Upper lobe of right lung (tissue), 1 donor: ENCODE results near the gene PDLIM1. TPM values are rescaled to one million over a fixed set of nuclear protein-coding genes. Genes with fewer than 3 reads are reported as not detected.
A peak's percentile ranks its signal among the peaks of the same experiment; 100 is the strongest.

Source experiments
- ATAC-seq: fragments of 200-7000 bp; cut with Tn5 transposase; one replicate; pipeline ENCODE4 v1.9.1; 2020; ENCODE audit warnings: mild to moderate bottlenecking, moderate library complexity
- DNase-seq: peaks from one replicate; pipeline ENCODE4 v3.0.0-alpha.2; 2020
- H3K27ac ChIP-seq: fragments of 200-600 bp; one replicate; pipeline ENCODE4 v1.8.0; 2022
- H3K27me3 ChIP-seq: fragments of 200-600 bp; one replicate; pipeline ENCODE4 v1.8.0; 2022; ENCODE audit warnings: mild to moderate bottlenecking
- H3K36me3 ChIP-seq: fragments of 200-600 bp; one replicate; pipeline ENCODE4 v1.8.0; 2022
- H3K4me1 ChIP-seq: fragments of 200-600 bp; one replicate; pipeline ENCODE4 v1.8.0; 2022
- H3K4me3 ChIP-seq: fragments of 200-600 bp; one replicate; pipeline ENCODE4 v1.8.0; 2022; ENCODE audit warnings: mild to moderate bottlenecking
- H3K9me3 ChIP-seq: fragments of 200-600 bp; one replicate; pipeline ENCODE4 v1.8.0; 2022
- intact Hi-C: fragments of 100-400 bp; cut with DNase I; formaldehyde crosslinking; loops from one replicate; pipeline ENCODE4 v1.11.0; 2022
- total RNA-seq: library from RNA; stranded (reverse); fragmentation: NEBNext Ultra II Directional; extraction: Animal tissue kit (Norgen Biotek cat#: 25700); gene quantifications from one replicate; pipeline ENCODE4 v1.2.1, GENCODE V29; 2021
- TF ChIP-seq, protein P1 (sequence below): fragments of 200-600 bp; IDR thresholded peaks from one replicate; pipeline ENCODE4 v1.8.0; 2022; ENCODE audit warnings: antibody characterized with exemption
- donor health status: DM: no; HTN: yes; CAD: no; lungs with severe emphysema.

The PDLIM1 gene
- total RNA-seq, 1 donor from 2014 or later, result 190 TPM

DNA sequence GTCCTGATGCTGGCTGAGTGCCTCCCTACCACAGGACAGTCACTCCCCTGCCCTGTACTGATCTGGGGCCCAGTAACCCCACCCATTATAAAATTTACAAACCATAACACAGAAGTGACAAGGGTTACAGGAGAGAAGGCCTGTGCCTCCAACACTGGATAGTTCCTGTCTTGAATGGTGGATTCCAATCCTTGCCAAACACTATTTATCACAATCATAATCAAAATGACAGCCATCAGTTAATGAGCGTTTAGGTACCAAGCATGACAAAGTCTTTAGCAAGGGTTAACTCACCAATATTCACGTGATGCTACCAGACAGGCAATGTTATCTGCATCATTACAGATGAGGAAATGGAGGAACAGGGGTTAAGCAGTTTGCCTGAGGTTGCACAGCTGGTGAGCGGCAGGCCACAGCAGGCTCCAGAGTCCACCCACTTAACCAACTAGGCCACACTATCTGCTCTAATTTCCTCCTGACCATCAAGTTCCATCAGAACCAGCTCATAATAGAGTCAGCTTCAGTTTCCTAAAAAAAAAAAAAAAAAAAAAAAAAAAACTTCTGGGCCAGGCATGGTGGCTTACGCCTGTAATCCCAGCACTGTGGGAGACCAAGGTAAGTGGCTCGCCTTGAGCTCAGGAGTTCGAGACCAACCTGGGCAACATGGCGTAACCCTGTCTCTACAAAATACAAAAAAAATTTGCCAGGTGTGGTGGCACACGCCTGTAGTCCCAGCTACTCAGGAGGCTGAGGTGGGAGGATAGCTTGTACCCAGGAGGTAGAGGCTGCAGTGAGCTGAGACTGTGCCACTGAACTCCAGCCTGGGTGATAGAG, 14.2 kb downstream of the PDLIM1 start:
- ATAC-seq, result peak; percentile 73
- H3K9me3 ChIP-seq, result no peaks in the 10 kb centered on the region
- H3K4me1 ChIP-seq, result peaks cover 81% of the 10 kb centered on the region
- no peak overlapping the region for H3K4me3 ChIP-seq
- DNase-seq, result no peak
- intact Hi-C loops, result no loop called here
- peaks cover under 1% of the 10 kb centered on the region for H3K36me3 ChIP-seq
- H3K27ac ChIP-seq, result peak overlapping the region; percentile 67
- H3K27me3 ChIP-seq, result no peaks in the 10 kb centered on the region
- TF ChIP-seq, protein P1, sequence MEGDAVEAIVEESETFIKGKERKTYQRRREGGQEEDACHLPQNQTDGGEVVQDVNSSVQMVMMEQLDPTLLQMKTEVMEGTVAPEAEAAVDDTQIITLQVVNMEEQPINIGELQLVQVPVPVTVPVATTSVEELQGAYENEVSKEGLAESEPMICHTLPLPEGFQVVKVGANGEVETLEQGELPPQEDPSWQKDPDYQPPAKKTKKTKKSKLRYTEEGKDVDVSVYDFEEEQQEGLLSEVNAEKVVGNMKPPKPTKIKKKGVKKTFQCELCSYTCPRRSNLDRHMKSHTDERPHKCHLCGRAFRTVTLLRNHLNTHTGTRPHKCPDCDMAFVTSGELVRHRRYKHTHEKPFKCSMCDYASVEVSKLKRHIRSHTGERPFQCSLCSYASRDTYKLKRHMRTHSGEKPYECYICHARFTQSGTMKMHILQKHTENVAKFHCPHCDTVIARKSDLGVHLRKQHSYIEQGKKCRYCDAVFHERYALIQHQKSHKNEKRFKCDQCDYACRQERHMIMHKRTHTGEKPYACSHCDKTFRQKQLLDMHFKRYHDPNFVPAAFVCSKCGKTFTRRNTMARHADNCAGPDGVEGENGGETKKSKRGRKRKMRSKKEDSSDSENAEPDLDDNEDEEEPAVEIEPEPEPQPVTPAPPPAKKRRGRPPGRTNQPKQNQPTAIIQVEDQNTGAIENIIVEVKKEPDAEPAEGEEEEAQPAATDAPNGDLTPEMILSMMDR, result no peak

DNA sequence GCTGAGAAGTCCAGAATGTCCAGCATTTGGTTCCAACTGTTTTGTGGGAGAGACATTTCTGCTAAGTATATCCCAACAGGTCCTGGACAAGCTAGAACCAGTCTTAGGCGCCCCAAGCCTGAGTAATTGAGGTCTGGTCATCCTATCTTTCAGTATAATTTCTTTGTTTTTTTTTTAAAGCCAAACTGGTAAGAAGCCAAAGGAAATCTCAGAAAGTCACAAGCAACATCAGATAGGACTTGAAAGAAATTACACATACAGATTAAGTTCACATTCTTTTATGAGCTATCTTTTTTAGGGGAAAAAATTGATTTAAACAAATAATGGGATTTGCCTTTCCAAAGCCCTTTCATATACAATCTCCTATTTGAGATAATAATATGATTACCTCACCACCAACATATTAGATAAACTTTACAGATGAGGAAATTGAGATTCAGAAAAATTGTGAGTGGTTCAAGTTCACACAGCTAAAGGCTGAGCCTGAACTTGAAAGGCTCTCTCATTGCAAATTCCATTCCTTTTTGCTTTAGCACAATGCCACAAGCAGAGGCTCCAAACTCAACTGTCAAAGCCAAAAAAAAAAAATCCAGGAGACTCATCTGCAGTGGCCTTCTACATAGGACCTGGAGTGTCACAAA, 15.0 kb downstream of the PDLIM1 start:
- Histone ChIP-seq H3K4me1 (peaks cover 73% of the 10 kb centered on the region), H3K27me3 (no peaks in the 10 kb centered on the region), H3K36me3 (peaks cover 6% of the 10 kb centered on the region), H3K4me3 (no peak overlapping the region), H3K27ac (peak overlapping the region; percentile 67), H3K9me3 (no peaks in the 10 kb centered on the region)
- TF ChIP-seq, protein P1, result no peak
- DNase-seq, result no peak
- no peak for ATAC-seq
- intact Hi-C loops, result no loop called here

DNA sequence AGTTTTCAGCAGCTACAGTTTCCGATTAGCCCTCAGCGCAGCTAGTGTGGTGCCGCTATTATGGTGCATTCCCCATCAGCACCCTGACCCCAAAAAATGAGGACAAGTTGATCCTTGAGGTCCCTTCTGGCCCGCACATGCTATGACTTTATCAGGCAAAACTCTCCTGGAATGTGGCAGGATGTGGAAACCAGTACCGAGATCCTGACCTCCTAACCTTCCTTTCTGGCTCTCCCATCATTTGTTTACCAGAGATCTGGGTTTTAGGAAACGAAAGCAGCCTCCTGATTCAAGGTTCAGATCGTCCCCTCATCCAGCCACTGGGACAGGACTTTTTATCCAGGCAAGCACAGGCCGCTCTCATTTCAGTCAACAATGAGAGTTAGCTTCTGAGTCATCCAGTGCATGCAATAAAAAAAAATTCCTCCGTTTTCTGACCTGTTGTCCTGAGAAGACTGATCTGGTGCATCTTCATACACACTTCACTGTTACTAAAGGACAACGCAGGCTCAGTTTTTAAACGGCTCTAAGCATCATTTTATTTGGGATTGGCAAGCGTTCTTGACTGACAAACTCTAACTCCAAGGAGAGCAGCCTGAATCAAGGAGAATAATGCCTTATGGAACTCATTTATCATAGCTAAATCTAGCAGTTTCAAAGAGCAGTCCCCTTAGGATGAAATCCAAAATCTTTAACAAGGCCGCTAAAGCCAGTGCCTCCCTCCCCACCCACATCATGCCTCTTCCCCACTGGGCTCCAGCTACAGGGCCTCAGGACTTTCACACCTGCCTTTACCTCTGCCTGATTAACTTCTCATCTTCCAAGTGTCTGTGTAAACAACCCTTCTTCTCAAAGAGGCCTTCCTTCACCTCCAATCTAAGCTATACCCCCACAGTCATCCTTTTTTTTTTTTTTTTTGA, 17.1 kb downstream of the PDLIM1 start:
- ATAC-seq (peak; percentile 72), DNase-seq (no peak)
- Histone ChIP-seq H3K9me3 (no peaks in the 10 kb centered on the region), H3K27me3 (no peaks in the 10 kb centered on the region), H3K4me1 (peaks cover 58% of the 10 kb centered on the region), H3K4me3 (no peak overlapping the region), H3K36me3 (peaks cover 20% of the 10 kb centered on the region), H3K27ac (peak overlapping the region; percentile 67)
- TF ChIP-seq, protein P1, result no peak
- intact Hi-C loops, result no loop called here

- ATAC-seq (peak; percentile 42), DNase-seq (no peak)
- TF ChIP-seq, protein P1, result no peak
- Histone ChIP-seq H3K4me3 (no peak overlapping the region), H3K4me1 (peaks cover 42% of the 10 kb centered on the region), H3K27me3 (no peaks in the 10 kb centered on the region), H3K27ac (peak overlapping the region; percentile 71), H3K36me3 (peaks cover 39% of the 10 kb centered on the region), H3K9me3 (no peaks in the 10 kb centered on the region)
- intact Hi-C loops, result no loop called here
These were observed 22.4 kb downstream of the PDLIM1 start for GRCh38 chr10:95268438-95268837.

GRCh38 chr10:95267251-95267650, 23.6 kb downstream of the PDLIM1 start:
- peaks cover 44% of the 10 kb centered on the region for H3K36me3 ChIP-seq
- TF ChIP-seq, protein P1, result no peak
- DNase-seq (no peak), ATAC-seq (no peak)
- peaks cover 44% of the 10 kb centered on the region for H3K4me1 ChIP-seq
- H3K27ac ChIP-seq, result peak overlapping the region; percentile 81
- H3K4me3 ChIP-seq, result no peak overlapping the region
- H3K9me3 ChIP-seq, result no peaks in the 10 kb centered on the region
- no peaks in the 10 kb centered on the region for H3K27me3 ChIP-seq
- intact Hi-C loops, result no loop called here
